C4-2B (cell line): ENCODE data around the gene ARHGAP5.

ENCODE experiments used
- CTCF ChIP-seq: fragments of 450-650 bp; conservative IDR thresholded peaks from 2 replicates; pipeline ENCODE4 v1.5.1; 2017; ENCODE audit warnings: mild to moderate bottlenecking
- ZFX ChIP-seq: fragments of 450-650 bp; IDR thresholded peaks from 2 replicates; pipeline ENCODE4 v1.6.1; 2017

- TF ChIP-seq CTCF = no peak
- TF ChIP-seq ZFX = no peak
Measured at GRCh38 chr14:32055175-32055574, 21.9 kb upstream of the ARHGAP5 start.
